Gastrocnemius medialis (tissue), 4 donors: Measurements from ENCODE around the gene ATP6V0D1.

Experiments
- CTCF ChIP-seq, 5 experiments: fragments of 450-650 bp in 3 of 5; fragments of 200-600 bp in 2 of 5; sonication (generic) in 2 of 5; IDR thresholded peaks in 4 of 5; conservative IDR thresholded peaks in 1 of 5; 1 replicate in 4 of 5; 2 replicates in 1 of 5; pipeline ENCODE4 v1.5.1; 2016 to 2019; ENCODE audit warnings: antibody characterized with exemption in 5 of 5, mild to moderate bottlenecking in 3 of 5, moderate library complexity in 3 of 5
- POLR2A ChIP-seq, 2 donors: fragments of 450-650 bp; IDR thresholded peaks; one replicate each; pipeline ENCODE4 v1.6.1; 2017; ENCODE audit warnings: antibody characterized with exemption in 2 of 2, mild to moderate bottlenecking in 2 of 2, moderate library complexity in 2 of 2

- TF ChIP-seq CTCF (IDR thresholded peaks at IDR 0.05 in 4 of 5, conservative IDR thresholded peaks at IDR 0.05 in 1 of 5) (no peak), POLR2A (IDR thresholded peaks at IDR 0.05) (no peak)
Observed at GRCh38 chr16:67397036-67397801, 83.7 kb downstream of the ATP6V0D1 start.
